Measurements from ENCODE around the gene PTDSS2.

PTDSS2 gene

GRCh38 chr11:535519-536454 lies 85.7 kb downstream of the PTDSS2 start, which contains the start of gene HRAS:
Gene HRAS (minus strand): TSS chr11:535576.
- Histone ChIP-seq H3K4me3 (peak within 1 kb of the TSS; percentile 77), H3K4me1 (no peaks in the 10 kb centered on the region; the same call in 1 of the 2 replicates), H3K9me3 (no peaks in the 10 kb centered on the region), H3K27me3 (ENCODE audit: low read depth) (no peaks in the 10 kb centered on the region), H3K36me3 (replicated peaks) (peaks cover 26% of the 10 kb centered on the region)
- in situ Hi-C loops (cut with MboI; ENCODE audit: low sequenced_read_pairs), result no loop called here
- DNase-seq (ENCODE audit: low spot score in 2 of 2), result peak; percentile 87 to 95

GRCh38 chr11:536841-537621 lies 87.0 kb downstream of the PTDSS2 start, which contains the start of gene LRRC56:
Gene LRRC56 (plus strand): TSS chr11:537527. CDS start chr11:540685, 3,158 bp downstream.
- H3K9me3 ChIP-seq, result no peaks in the 10 kb centered on the region
- no peaks in the 10 kb centered on the region; the same call in 1 of the 2 replicates for H3K4me1 ChIP-seq
- peak in 1 of 2 experiments; percentile 65 for DNase-seq (ENCODE audit: low spot score in 2 of 2)
- H3K36me3 ChIP-seq (replicated peaks), result peaks cover 20% of the 10 kb centered on the region
- peak within 1 kb of the TSS; percentile 67 for H3K4me3 ChIP-seq
- no peaks in the 10 kb centered on the region for H3K27me3 ChIP-seq (ENCODE audit: low read depth)
- in situ Hi-C loops (cut with MboI; ENCODE audit: low sequenced_read_pairs), result no loop called here

GRCh38 chr11:537622-538430 lies 87.7 kb downstream of the PTDSS2 start:
- peaks cover 12% of the 10 kb centered on the region for H3K36me3 ChIP-seq (replicated peaks)
- no peak overlapping the region for H3K4me3 ChIP-seq
- in situ Hi-C loops (cut with MboI; ENCODE audit: low sequenced_read_pairs), result no loop called here
- DNase-seq (ENCODE audit: low spot score in 2 of 2), result no peak
- no peaks in the 10 kb centered on the region; the same call in 1 of the 2 replicates for H3K4me1 ChIP-seq
- no peaks in the 10 kb centered on the region for H3K27me3 ChIP-seq (ENCODE audit: low read depth)
- H3K9me3 ChIP-seq, result no peaks in the 10 kb centered on the region

- in situ Hi-C loops (cut with MboI; ENCODE audit: low sequenced_read_pairs), result no loop called here
- Histone ChIP-seq H3K36me3 (replicated peaks) (peaks cover 5% of the 10 kb centered on the region; the same call in 1 of the 2 replicates), H3K9me3 (no peaks in the 10 kb centered on the region), H3K27me3 (ENCODE audit: low read depth) (no peaks in the 10 kb centered on the region), H3K4me1 (no peaks in the 10 kb centered on the region; the same call in 1 of the 2 replicates), H3K4me3 (no peak overlapping the region)
- no peak for DNase-seq (ENCODE audit: low spot score in 2 of 2)
Observed at GRCh38 chr11:538431-539051, 88.5 kb downstream of the PTDSS2 start.

GRCh38 chr11:539971-540481 lies 89.9 kb downstream of the PTDSS2 start:
- no peaks in the 10 kb centered on the region for H3K36me3 ChIP-seq (replicated peaks)

More at GRCh38 chr11:539971-540481, 89.9 kb downstream of the PTDSS2 start:
- H3K4me1 ChIP-seq, result no peaks in the 10 kb centered on the region; the same call in 1 of the 2 replicates
- no peak for DNase-seq (ENCODE audit: low spot score in 2 of 2)
- in situ Hi-C loops (cut with MboI; ENCODE audit: low sequenced_read_pairs), result no loop called here
- H3K27me3 ChIP-seq (ENCODE audit: low read depth), result no peaks in the 10 kb centered on the region
- no peak overlapping the region for H3K4me3 ChIP-seq
- no peaks in the 10 kb centered on the region for H3K9me3 ChIP-seq
